NCI-H128 (cell line): ENCODE results near the gene SCRN2.

ENCODE experiments used
- DNase-seq: peaks from one replicate; lab custom pipeline; 2025; ENCODE audit not compliant: unreplicated experiment; lab: John Stamatoyannopoulos, UW

SCRN2 gene

GRCh38 chr17:47822785-47823184 lies 18.3 kb downstream of the SCRN2 start:
- DNase-seq, result no peak

DNA sequence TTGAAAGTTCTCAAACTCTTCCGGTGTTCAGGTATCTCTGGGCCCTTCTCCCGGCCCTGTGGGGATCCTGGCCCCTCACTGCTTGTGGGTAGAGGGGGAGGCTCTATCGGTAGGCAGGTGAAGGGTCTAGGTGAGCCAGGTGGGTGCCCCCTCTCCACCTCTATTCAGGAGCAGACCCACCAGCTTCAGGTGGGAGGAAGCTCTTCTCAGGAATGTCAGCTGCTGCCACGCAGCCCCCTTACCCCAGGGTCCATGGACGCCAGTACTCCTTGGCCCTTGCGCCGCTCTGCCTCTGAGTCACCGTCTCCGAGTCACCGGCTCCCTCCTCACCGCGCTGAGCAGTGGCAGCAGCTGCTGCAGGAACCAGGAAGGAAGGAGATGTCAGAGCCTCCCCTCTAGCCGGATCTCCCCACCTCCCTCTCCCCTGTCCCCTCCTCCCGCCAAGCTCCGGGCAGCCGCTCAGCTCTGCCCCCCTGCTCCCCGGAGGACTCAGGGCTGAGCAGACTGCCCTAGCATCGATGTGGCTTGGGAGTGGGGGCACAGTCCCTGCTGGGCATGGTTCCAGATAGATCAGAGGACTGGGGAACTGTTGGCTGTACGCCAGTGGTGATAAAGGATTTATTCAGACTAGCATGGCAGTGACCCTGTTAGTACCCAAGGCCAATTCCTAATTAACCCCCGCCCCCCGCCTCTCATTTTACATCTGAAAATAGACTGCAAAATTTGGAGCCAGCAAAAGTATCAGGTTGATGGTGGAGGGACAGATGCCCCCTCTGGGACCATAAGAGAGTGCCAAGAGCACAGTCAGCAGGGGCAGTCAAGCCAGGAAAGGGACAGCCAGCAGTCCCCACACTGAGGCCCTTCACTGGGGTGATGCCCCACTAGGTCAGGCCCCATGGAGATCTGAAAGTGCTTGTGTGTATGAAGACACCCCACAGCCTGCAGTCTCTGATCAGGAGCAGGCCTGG lies 19.4 kb downstream of the SCRN2 start, which contains the start of gene OSBPL7:
OSBPL7 (minus strand) TSS at position 371 of the 968 bp plus-strand sequence. CDS start 1,516 bp downstream, outside the sequence.
- DNase-seq, result peak; percentile 58

- DNase-seq, result no peak
Observed at GRCh38 chr17:47821031-47821423, 20.0 kb downstream of the SCRN2 start.

- no peak for DNase-seq
Observed at GRCh38 chr17:47820033-47820789, 20.9 kb downstream of the SCRN2 start.

GRCh38 chr17:47819475-47819874 lies 21.6 kb downstream of the SCRN2 start:
- no peak for DNase-seq

DNA sequence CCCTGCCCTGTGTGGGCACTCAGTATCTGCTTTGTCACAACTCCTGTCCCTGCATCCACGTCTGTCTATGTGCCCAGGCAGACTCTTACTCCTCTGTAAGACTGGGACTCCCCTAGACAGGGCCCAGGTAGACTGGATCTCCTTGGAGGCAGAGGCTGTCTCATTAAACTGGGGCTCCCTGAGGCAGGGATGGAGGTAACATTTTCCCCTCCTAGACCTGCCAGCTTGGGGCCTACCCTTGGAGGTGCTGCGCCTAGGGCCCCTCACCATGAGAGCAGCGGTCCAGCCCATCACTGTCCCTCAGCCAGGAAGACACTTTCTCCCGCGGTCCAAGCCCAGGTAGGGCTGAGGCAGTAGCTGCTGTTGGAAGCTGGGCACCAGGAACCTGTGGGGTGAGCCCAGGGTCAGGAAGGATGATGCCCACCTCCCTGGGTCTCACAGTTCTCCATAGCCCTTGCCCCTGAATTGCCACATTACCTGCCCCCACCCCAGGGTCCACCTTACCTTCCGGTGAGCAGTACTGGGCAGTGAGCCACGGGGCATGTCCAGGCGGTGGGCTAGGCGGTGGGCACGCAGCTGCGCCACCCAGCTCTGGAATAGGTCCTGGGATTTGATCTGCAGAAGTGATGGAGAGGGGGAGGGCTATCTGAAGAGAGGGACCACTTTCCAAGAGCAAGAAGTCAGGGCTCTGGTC lies 22.9 kb downstream of the SCRN2 start:
- DNase-seq, result no peak

- no peak for DNase-seq
Observed at GRCh38 chr17:47816947-47817346, 24.1 kb downstream of the SCRN2 start.

DNA sequence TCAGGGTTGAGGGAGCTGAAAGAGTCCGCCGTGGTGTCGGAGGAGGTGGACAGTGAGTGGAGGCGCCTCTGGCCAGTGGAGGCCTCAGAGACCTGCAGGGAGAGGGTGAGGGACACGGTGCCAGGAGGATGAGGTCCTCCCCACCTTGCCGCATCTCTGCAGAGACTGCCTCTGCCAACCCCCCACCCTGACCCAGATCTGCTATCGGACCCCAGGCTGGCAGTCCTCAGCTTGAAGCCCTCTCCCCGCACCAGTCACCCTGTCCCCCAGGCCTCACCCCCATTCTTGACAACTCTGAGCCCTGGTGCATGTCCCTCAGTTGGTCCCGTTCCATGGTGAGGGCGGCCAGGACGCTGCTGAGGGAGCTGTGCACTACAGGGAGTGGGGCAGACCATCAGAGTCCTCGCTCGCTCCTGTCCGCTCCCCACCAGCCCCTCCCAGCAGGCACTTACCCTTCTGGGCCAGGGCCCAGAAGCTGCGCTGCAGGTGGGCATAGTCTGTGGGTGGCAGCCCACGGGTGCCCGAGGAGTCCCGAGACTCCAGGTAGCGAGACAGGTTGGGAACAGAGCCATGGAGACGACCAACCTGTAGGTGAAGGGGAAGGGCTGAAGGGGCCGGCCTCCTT lies 24.9 kb downstream of the SCRN2 start:
- no peak for DNase-seq

DNA sequence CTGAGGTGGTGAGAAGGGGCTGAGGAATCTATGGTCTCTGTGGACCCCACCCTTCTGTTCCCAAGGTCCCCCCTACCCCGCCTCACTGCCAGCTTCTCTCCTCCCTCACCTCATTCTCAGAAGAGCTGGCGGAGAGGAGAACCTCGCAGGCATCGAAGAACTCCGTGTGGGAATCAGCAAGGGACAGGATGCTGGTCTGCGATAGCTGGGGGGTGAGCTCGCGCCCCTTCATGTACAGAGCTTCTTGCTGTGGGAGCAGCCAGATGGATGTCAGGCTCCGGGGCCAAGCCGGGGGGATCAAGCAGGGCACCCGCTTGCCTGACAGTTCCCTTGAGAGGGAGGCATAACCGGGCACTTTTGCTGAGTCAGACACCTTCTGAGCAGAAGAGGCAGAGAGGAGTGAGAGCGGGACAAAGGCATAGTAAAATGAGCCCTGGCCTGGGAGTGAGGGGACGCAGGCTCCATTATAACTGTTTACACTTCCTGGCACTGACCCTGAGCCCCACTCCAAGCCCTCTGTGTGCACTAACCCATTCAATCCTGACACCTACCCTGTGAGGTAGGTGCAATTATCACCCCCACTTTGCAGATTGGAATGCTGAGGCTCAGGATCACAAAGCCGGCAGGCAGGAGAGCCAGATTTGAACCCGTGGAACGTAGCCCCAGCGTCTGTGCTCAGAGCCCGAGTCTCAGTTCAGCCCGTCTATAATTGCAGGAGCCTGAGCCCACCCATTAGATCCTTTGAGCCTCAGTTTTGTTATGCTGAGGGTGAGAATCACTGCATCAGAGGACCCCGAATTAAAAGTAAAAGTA lies 25.8 kb downstream of the SCRN2 start:
- no peak for DNase-seq

- DNase-seq, result no peak
Observed at GRCh38 chr17:47813512-47814031, 27.5 kb downstream of the SCRN2 start.

GRCh38 chr17:47813077-47813476 lies 28.0 kb downstream of the SCRN2 start:
- no peak for DNase-seq

DNA sequence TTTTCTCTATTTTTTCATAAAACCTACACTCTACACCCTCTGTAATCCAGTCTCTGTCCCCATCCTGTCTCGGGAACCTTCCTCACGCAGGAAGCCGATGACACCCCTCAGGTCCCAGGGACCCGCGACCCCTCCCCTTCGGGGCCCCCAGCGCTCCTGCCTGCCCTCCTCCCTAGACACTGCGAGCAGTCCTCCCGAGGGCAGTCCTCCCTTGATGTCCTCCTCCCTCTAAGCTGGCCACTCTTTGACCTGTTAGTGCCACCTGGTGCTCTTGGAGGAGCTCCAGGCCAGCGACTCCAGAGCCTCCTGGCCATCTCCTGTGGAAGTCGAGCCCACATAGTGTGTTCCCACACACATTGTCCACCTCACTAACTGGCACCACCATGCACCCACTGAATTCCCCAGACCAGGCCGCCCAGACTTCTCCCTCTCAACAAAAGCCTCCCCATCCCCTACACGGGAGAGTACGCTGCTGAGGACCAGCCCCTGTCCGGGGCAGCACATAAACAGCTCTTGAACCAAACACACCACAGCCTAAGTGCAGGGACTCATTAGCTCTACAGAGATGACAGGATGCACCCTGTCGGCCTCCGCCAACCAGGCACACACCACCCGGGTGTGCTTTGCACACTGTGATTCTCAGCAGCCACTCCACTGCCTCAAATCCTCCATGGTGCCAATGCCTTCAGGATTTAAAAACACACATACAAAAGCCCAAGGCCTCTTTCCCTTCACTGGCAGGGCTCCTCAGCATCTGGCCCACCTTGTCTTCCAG lies 28.7 kb downstream of the SCRN2 start:
- DNase-seq, result no peak

- no peak for DNase-seq
Observed at GRCh38 chr17:47811709-47812108, 29.4 kb downstream of the SCRN2 start.

DNA sequence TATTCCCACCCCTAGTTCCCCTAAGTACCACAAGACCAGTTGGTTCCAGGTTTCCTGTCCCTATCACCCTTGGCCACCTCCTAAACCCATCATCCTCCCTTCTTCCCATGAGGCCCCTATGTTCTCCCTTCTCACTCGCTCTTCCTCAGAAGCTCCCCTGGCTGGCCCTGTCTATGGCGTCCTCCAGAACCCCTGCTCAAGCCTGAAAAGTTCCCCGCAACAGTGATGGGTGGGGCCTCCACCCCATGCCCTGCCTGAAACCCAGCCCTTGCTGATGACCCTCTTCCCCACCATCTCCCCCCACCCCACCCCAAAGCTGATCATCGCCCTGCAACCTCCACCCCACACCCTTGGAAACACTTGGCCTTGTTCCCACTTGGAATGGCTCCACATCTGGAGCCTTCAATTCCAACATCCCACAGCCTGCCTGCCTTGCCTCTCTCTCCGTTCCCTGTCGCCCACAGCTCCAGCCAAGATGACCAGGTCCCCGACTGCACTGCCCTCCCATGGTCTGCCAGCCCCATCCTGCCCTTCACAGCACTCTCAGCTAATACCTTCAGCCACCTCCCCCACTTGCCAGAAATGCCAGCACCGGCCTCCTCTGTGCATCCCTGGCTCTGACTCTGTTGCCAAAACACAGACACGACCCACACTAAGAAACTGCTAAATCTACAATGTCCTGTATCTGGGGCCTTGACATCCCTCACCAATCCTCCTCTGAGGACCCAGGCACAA lies 30.0 kb downstream of the SCRN2 start:
- no peak for DNase-seq

DNA sequence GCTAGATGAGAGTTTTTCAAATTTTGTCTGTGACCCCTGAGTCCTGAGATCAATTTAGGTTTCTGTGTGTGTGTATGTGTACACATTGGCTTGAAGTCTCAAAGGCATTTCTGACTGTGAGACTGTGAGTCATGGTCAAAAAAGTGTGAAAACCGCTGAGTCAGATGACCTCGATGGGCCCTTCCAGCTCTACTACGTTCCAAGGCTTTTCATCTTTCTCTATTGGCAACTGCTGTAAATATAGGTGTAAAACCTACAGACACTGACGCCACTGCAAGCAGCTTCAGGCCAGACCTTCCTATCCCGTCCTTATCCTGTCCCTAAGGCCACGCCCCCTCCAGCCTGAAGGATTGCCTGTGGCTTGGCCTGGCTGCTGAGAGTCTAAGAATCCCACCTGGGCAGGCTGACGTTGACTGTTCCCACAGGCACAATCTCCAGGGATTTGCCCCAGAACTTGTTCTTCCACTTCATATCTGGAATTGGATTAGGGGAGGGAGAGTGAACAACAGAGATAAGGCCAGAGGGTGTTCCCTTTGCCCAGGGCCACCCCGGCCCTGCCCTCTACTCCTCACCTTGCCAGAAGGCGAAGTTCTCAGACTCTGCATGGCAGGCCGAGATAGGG lies 30.8 kb downstream of the SCRN2 start:
- no peak for DNase-seq

DNA sequence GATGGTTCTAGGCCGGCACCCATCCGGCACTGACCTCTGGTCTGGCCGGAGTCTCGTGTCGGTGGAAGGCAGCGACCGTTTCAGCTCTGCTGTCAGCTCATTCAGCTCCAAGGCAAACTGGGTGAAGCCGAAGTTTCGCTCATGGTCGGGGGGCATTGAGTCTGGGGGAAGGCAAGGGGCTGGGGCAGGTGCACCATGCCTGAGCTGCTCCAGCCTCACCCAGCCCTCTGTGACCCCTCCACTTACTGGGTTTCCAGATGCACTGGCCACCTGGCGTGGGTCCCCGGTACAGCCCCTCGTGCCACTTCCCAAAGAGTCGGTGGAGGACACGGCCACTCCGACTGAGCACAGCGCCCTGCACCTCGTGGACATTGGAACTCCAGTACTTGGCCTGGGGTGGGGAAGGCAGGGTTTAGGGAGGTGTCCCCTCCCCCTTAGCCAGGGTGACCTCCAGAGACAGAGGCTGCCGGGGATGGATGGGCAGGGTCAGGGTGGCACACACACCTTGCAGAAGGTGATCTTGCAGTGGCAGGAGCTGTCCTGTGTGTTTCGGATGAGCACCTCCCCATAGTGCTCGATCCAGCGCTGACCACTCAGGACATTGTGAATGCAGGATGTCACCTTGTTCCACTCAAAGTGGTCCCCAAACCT lies 32.1 kb downstream of the SCRN2 start:
- DNase-seq, result no peak

GRCh38 chr17:47808036-47808829 lies 32.8 kb downstream of the SCRN2 start:
- DNase-seq, result no peak
